ENCODE results near the gene RBBP8NL. TPM values are rescaled to one million over a fixed set of nuclear protein-coding genes. Genes with fewer than 3 reads are reported as not detected.

RBBP8NL gene
- total RNA-seq, 1 experiment from 2014 or later = not detected

- intact Hi-C loops (cut with micrococcal nuclease; ENCODE audit: unreplicated experiment) = no loop called here
- Histone ChIP-seq H3K4me3 (ENCODE audit: low read depth in 2 of 2, low read length in 2 of 2) (peak overlapping the region in 1 of 2 experiments; percentile 53; a peak in 1 of 4 replicates), H3K27ac (ENCODE audit: low read length) (peak overlapping the region; percentile 94), H3K27me3 (ENCODE audit: control insufficient read depth, insufficient read depth, low read length) (no peaks in the 10 kb centered on the region), H3K4me1 (ENCODE audit: control insufficient read depth, insufficient read depth, low read length) (peaks cover 64% of the 10 kb centered on the region), H3K36me3 (ENCODE audit: control insufficient read depth, insufficient read depth, low read length) (no peaks in the 10 kb centered on the region; the same call in 1 of the 2 replicates), H3K9me3 (ENCODE audit: control insufficient read depth, insufficient read depth, low read depth, low read length) (no peaks in the 10 kb centered on the region)
- ChIA-PET POLR2A (interaction anchor here (0.6 kb wide), 2 partner anchors 9 to 111 kb away, joined by 4 read pairs; no protein-coding TSS in a partner anchor), CTCF (no interaction called here)
- BruUV-seq (replicated peaks) = TSS peak; percentile 67
- DNase-seq (ENCODE audit: low read depth, low spot score) = no peak
- no peak for ATAC-seq
- in situ Hi-C loops (cut with HindIII; ENCODE audit: low pct_unique_long_range_greater_than_20kb, low sequenced_read_pairs) = no loop called here
- TF ChIP-seq POLR2AphosphoS5 (IDR thresholded peaks at IDR 0.05; ENCODE audit: low read depth, low read length) = no peak; the same call in 1 of the 2 replicates
- no peak for TF ChIP-seq TCF7L2 (IDR thresholded peaks at IDR 0.05; ENCODE audit: low read depth, low read length)
- TF ChIP-seq CTCF (IDR thresholded peaks at IDR 0.05) = no peak
- no peak for TF ChIP-seq SIN3A (IDR thresholded peaks at IDR 0.05; ENCODE audit: borderline replicate concordance, insufficient read depth, low read depth, low read length)
- TF ChIP-seq REST (IDR thresholded peaks at IDR 0.05; ENCODE audit: insufficient read depth in 1 of 2, low read depth in 2 of 2, low read length in 1 of 2) = no peak
Measured at GRCh38 chr20:62369815-62370114, 57.6 kb downstream of the RBBP8NL start.

DNA sequence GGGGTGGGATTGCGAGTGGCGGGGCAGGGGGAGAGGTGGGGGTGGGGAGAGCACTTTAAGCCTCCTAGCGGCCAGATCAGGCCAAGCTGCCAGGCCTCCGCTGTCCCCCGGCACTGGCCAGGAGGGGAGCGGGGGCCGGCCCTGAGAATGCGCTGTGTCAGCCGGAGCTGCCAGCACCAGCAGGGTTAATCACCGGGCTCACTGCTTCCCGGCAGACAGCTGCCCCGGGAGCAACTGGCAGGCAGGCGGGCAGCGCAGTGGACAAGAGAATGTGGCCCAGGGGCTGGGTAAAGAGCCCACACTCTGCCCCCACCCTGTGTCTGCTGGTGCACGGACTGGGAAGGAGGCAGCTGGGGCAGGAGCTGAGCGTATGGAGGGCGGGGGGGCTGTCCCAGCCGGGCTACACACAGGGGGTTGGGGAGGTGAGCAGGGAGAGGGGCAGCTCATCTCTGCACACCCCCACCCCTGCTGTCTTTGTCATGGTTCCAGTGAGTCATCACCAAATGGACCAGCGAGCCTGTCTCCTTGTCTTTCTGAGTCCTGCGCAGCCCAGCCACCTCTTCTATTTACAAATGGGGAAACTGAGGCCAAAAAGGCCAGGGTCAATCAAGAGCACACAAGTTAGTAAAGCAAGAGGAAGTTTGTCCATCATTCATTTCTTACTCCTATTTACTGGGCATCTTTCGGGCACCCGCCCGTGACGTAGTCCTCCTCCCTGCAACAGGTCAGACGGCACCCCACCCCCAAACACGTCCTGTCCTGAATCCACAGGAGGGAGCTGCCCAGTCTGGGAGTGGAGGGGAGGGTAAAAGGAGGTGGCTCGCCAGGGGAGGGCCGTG is 58.1 kb downstream of the RBBP8NL start:
- peak; percentile 35 for ATAC-seq
- H3K27me3 ChIP-seq (ENCODE audit: control insufficient read depth, insufficient read depth, low read length) = no peaks in the 10 kb centered on the region
- peaks cover 64% of the 10 kb centered on the region for H3K4me1 ChIP-seq (ENCODE audit: control insufficient read depth, insufficient read depth, low read length)
- DNase-seq (ENCODE audit: low read depth, low spot score) = no peak
- intact Hi-C loops (cut with micrococcal nuclease; ENCODE audit: unreplicated experiment) (no loop called here), in situ Hi-C loops (cut with HindIII; ENCODE audit: low pct_unique_long_range_greater_than_20kb, low sequenced_read_pairs) (no loop called here)
- peak overlapping the region; percentile 94 for H3K27ac ChIP-seq (ENCODE audit: low read length)
- ChIA-PET CTCF (interaction anchor here (0.7 to 1.4 kb wide), 6 partner anchors 9 to 139 kb away, joined by 3 to 8 read pairs (median 6); partner anchors contain the start of gene ADRM1), POLR2A (interaction anchor here (0.6 to 0.7 kb wide), 3 partner anchors 8 to 112 kb away, joined by 3 to 4 read pairs (median 4); no protein-coding TSS in a partner anchor)
- H3K9me3 ChIP-seq (ENCODE audit: control insufficient read depth, insufficient read depth, low read depth, low read length) = no peaks in the 10 kb centered on the region
- H3K36me3 ChIP-seq (ENCODE audit: control insufficient read depth, insufficient read depth, low read length) = no peaks in the 10 kb centered on the region; the same call in 1 of the 2 replicates
- H3K4me3 ChIP-seq (ENCODE audit: low read depth in 2 of 2, low read length in 2 of 2) = peak overlapping the region; percentile 53 to 89
- no TSS peak for BruUV-seq (replicated peaks)
- TF ChIP-seq POLR2AphosphoS5 (IDR thresholded peaks at IDR 0.05; ENCODE audit: low read depth, low read length) (no peak), CTCF (IDR thresholded peaks at IDR 0.05) (peak; percentile 76)
